ENCODE measurements around the gene STK32A. TPM values are rescaled to one million over a fixed set of nuclear protein-coding genes. Genes with fewer than 3 reads are reported as not detected.

Gene STK32A
- total RNA-seq, 1 experiment from 2014 or later: 1.3 TPM

- no peaks in the 10 kb centered on the region for H3K79me1 ChIP-seq (ENCODE audit: insufficient read depth, low read depth, low read length, poor library complexity, severe bottlenecking)
- H2BK20ac ChIP-seq (ENCODE audit: low read depth, low read length, poor library complexity, severe bottlenecking): no peak overlapping the region
- no peak overlapping the region for H2AFZ ChIP-seq (ENCODE audit: low read length)
Observed at GRCh38 chr5:147193123-147193522, 41.7 kb upstream of the STK32A start.

More at GRCh38 chr5:147193123-147193522, 41.7 kb upstream of the STK32A start:
- H3K4ac ChIP-seq (ENCODE audit: low read depth, low read length): no peak overlapping the region
- H3T11ph ChIP-seq (ENCODE audit: low read length): no peak overlapping the region
- H4K8ac ChIP-seq (replicated peaks; ENCODE audit: insufficient read length, low read depth, low read length): no peak overlapping the region
- H3K27ac Mint-ChIP-seq: peak overlapping the region in 1 of 3 experiments; percentile 75; a peak in 2 of 7 replicates
- no peak overlapping the region for H3K4me2 ChIP-seq (ENCODE audit: insufficient read depth, insufficient read length, low read length)
- H3K4me1 ChIP-seq (ENCODE audit: insufficient read depth, low read length): peaks cover 12% of the 10 kb centered on the region
- H2BK15ac ChIP-seq (ENCODE audit: low read depth, low read length): no peak overlapping the region
- H4K20me1 ChIP-seq (ENCODE audit: control insufficient read depth, insufficient read depth, insufficient read length): no peaks in the 10 kb centered on the region
- H4K91ac ChIP-seq (ENCODE audit: insufficient read length, low read depth, low read length): no peak overlapping the region
- no CpG with 5 or more reads among the region's 1 CpG for WGBS (ENCODE audit: extremely low coverage, insufficient read length, low lambda C conversion rate)
- H3K56ac ChIP-seq (ENCODE audit: insufficient read length, low read depth, low read length): no peak overlapping the region
- H3K36me3 Mint-ChIP-seq (ENCODE audit: insufficient read depth in 1 of 3, low read depth in 3 of 3): no peaks in the 10 kb centered on the region
- H4K5ac ChIP-seq (ENCODE audit: insufficient read length, low read depth, low read length): no peak overlapping the region
- H3K18ac ChIP-seq (ENCODE audit: insufficient read length, low read depth, low read length): no peak overlapping the region
- peaks cover 41 to 43% of the 10 kb centered on the region in 2 experiments for H3K4me1 Mint-ChIP-seq
- no peaks in the 10 kb centered on the region for H3K27me3 ChIP-seq (ENCODE audit: insufficient read depth, low read length)
- no peak overlapping the region for H2BK5ac ChIP-seq (ENCODE audit: insufficient read length, low read length)
- no peaks in the 10 kb centered on the region for H3K27me3 Mint-ChIP-seq (ENCODE audit: low read depth)
- H3K27ac ChIP-seq (ENCODE audit: insufficient read length, low read depth, low read length): no peak overlapping the region
- no peaks in the 10 kb centered on the region for H3K9me3 ChIP-seq (ENCODE audit: control insufficient read depth, low read depth, low read length)
- no peak overlapping the region for H2BK12ac ChIP-seq (ENCODE audit: insufficient read length, low read depth, low read length)
- no peak overlapping the region for H2AK5ac ChIP-seq (ENCODE audit: insufficient read length, low read length)
- DNase-seq: no peak
- H3K79me2 ChIP-seq (ENCODE audit: insufficient read depth, low read length): no peaks in the 10 kb centered on the region
- H3K14ac ChIP-seq (ENCODE audit: insufficient read depth, low read length): no peak overlapping the region
- TF ChIP-seq CTCF (conservative IDR thresholded peaks at IDR 0.05): no peak
- H3K9ac ChIP-seq (ENCODE audit: extremely low read depth, insufficient read length, low read length): no peak overlapping the region
- H3K23me2 ChIP-seq (ENCODE audit: insufficient read length, low read depth, low read length, poor library complexity, severe bottlenecking): no peaks in the 10 kb centered on the region
- H3K4me3 Mint-ChIP-seq: no peak overlapping the region
- H3K23ac ChIP-seq (ENCODE audit: insufficient read length, low read depth, low read length): no peak overlapping the region
- H3K9me3 Mint-ChIP-seq: no peaks in the 10 kb centered on the region
- H2BK120ac ChIP-seq (ENCODE audit: low read depth, low read length, poor library complexity, severe bottlenecking): no peak overlapping the region

Measured in H9 (cell line).